Mucosa of descending colon (tissue), 3 donors: ENCODE data around the gene G6PC1. TPM values are rescaled to one million over a fixed set of nuclear protein-coding genes. Genes with fewer than 3 reads are reported as not detected.

Source experiments
- ATAC-seq: fragments of 200-7000 bp; cut with Tn5 transposase; one replicate; pipeline ENCODE4 v1.9.1; 2020; ENCODE audit warnings: mild to moderate bottlenecking, moderate library complexity
- DNase-seq, 3 donors: peaks; one replicate each; pipeline ENCODE4 v3.0.0-alpha.2; 2020
- H3K36me3 ChIP-seq: fragments of 200-600 bp; one replicate; pipeline ENCODE4 v1.8.0; 2021; ENCODE audit warnings: low read depth, mild to moderate bottlenecking
- H3K4me1 ChIP-seq: fragments of 200-600 bp; one replicate; pipeline ENCODE4 v1.8.0; 2021; ENCODE audit warnings: low read depth, mild to moderate bottlenecking
- H3K4me3 ChIP-seq: fragments of 200-600 bp; one replicate; pipeline ENCODE4 v1.8.0; 2021; ENCODE audit warnings: mild to moderate bottlenecking
- H3K9me3 ChIP-seq: fragments of 200-600 bp; one replicate; pipeline ENCODE4 v1.8.0; 2021; ENCODE audit warnings: mild to moderate bottlenecking
- intact Hi-C, 2 donors: fragments of 100-400 bp; cut with DNase I in 1 of 2; cut with micrococcal nuclease in 1 of 2; formaldehyde crosslinking; loops; one replicate each; pipeline versions ENCODE4 v1.11.0 to v1.11.1; 2022; cut with DNase I, micrococcal nuclease
- total RNA-seq, 3 donors: library from RNA; stranded (reverse); fragmentation: NEBNext Ultra II Directional in 2 of 3; extraction: Animal tissue kit (Norgen Biotek cat#: 25700) in 2 of 3; gene quantifications; one replicate each; pipeline versions ENCODE4 v1.2.1 to v1.2.4, GENCODE V29; 2021 to 2023
- TF ChIP-seq, protein P1 (sequence below): fragments of 200-600 bp; IDR thresholded peaks from one replicate; pipeline ENCODE4 v1.8.0; 2022; ENCODE audit warnings: antibody characterized with exemption, mild to moderate bottlenecking
- donor health status: DM: no; HTN: no; CAD: no; lungs with moderate emphysema.
- donor health status: DM: no; HTN: no; CAD: no.
- donor health status: DM: no; HTN: yes; CAD: no.

The G6PC1 gene
- total RNA-seq, 3 donors from 2014 or later: 0.67 TPM; not detected in 2

GRCh38 chr17:42946812-42947211 lies 46.2 kb downstream of the G6PC1 start:
- ATAC-seq (no peak), DNase-seq (no peak)
- TF ChIP-seq, protein P1, sequence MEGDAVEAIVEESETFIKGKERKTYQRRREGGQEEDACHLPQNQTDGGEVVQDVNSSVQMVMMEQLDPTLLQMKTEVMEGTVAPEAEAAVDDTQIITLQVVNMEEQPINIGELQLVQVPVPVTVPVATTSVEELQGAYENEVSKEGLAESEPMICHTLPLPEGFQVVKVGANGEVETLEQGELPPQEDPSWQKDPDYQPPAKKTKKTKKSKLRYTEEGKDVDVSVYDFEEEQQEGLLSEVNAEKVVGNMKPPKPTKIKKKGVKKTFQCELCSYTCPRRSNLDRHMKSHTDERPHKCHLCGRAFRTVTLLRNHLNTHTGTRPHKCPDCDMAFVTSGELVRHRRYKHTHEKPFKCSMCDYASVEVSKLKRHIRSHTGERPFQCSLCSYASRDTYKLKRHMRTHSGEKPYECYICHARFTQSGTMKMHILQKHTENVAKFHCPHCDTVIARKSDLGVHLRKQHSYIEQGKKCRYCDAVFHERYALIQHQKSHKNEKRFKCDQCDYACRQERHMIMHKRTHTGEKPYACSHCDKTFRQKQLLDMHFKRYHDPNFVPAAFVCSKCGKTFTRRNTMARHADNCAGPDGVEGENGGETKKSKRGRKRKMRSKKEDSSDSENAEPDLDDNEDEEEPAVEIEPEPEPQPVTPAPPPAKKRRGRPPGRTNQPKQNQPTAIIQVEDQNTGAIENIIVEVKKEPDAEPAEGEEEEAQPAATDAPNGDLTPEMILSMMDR: no peak
- no peak overlapping the region for H3K4me3 ChIP-seq
- no peaks in the 10 kb centered on the region for H3K36me3 ChIP-seq
- H3K4me1 ChIP-seq: no peaks in the 10 kb centered on the region
- intact Hi-C loops: no loop called here
- H3K9me3 ChIP-seq: no peaks in the 10 kb centered on the region

- DNase-seq (no peak), ATAC-seq (no peak)
- no peaks in the 10 kb centered on the region for H3K4me1 ChIP-seq
- no peak overlapping the region for H3K4me3 ChIP-seq
- H3K36me3 ChIP-seq: no peaks in the 10 kb centered on the region
- TF ChIP-seq, protein P1: no peak
- intact Hi-C loops: no loop called here
- H3K9me3 ChIP-seq: no peaks in the 10 kb centered on the region
Observed at GRCh38 chr17:42950044-42950783, 49.6 kb downstream of the G6PC1 start.

Other genes starting within 250 kb of the G6PC1 start
- 10 to 100 TPM in 1 of 3 donors, 1 to 10 TPM in 2; 1.8 to 24.9 (median 6.1) TPM for gene TUBG2, start 241.5 kb upstream of the G6PC1 start, total RNA-seq
- gene PLEKHH3, start 223.8 kb upstream of the G6PC1 start, total RNA-seq: 10 to 100 TPM in 2 of 3 donors, 1 to 10 TPM in 1; 4.3 to 27.5 (median 10.4) TPM
- 1 to 10 TPM in 2 of 3 donors, not detected in 1; 1.6 to 2.6 TPM for gene CCR10, start 219.0 kb upstream of the G6PC1 start, total RNA-seq
- 10 to 100 TPM in 1 of 3 donors, 1 to 10 TPM in 2; 1.4 to 37.4 (median 7.1) TPM for gene CNTNAP1, start 218.3 kb upstream of the G6PC1 start, total RNA-seq
- 10 to 100 TPM; 23.8 to 53.7 (median 31.7) TPM for gene EZH1, start 155.8 kb upstream of the G6PC1 start, total RNA-seq
- 10 to 100 TPM in 2 of 3 donors, 1 to 10 TPM in 1; 5.7 to 17.2 (median 10.3) TPM for gene RAMP2, start 139.6 kb upstream of the G6PC1 start, total RNA-seq
- 10 to 100 TPM; 45.6 to 85.6 (median 83.3) TPM for gene VPS25, start 127.3 kb upstream of the G6PC1 start, total RNA-seq
- gene WNK4, start 120.2 kb upstream of the G6PC1 start, total RNA-seq: 10 to 100 TPM; 17.5 to 55.8 (median 32.4) TPM
- gene COA3, start 102.1 kb upstream of the G6PC1 start, total RNA-seq: 100 to 1,000 TPM in 2 of 3 donors, 10 to 100 TPM in 1; 92.7 to 151 (median 148) TPM
- 1 to 10 TPM in 2 of 3 donors, under 1 TPM in 1; 0.79 to 3.3 (median 1.2) TPM for gene CNTD1, start 101.9 kb upstream of the G6PC1 start, total RNA-seq
- gene BECN1, start 76.5 kb upstream of the G6PC1 start, total RNA-seq: 100 to 1,000 TPM; 130 to 142 (median 137) TPM
- gene PSME3, start 67.4 kb upstream of the G6PC1 start, total RNA-seq: 100 to 1,000 TPM in 1 of 3 donors, 10 to 100 TPM in 2; 87.7 to 112 (median 91.8) TPM
- gene AOC2, start 56.2 kb upstream of the G6PC1 start, total RNA-seq: 1 to 10 TPM in 1 of 3 donors, under 1 TPM in 2; 0.92 to 2.1 (median 0.96) TPM
- 100 to 1,000 TPM in 1 of 3 donors, 10 to 100 TPM in 2; 10.6 to 175 (median 25.4) TPM for gene AOC3, start 49.6 kb upstream of the G6PC1 start, total RNA-seq
- 10 to 100 TPM; 25.9 to 30.7 (median 29.4) TPM for gene AARSD1, start 63.7 kb downstream of the G6PC1 start, total RNA-seq
- 1 to 10 TPM; 3.8 to 5.5 (median 4.4) TPM for gene PTGES3L, start 79.3 kb downstream of the G6PC1 start, total RNA-seq
- 10 to 100 TPM; 22.2 to 27.0 (median 26.2) TPM for gene RUNDC1, start 79.8 kb downstream of the G6PC1 start, total RNA-seq
- 100 to 1,000 TPM; 459 to 804 (median 648) TPM for gene RPL27, start 97.6 kb downstream of the G6PC1 start, total RNA-seq
- 10 to 100 TPM; 39.2 to 58.2 (median 39.3) TPM for gene IFI35, start 106.0 kb downstream of the G6PC1 start, total RNA-seq
- gene VAT1, start 121.6 kb downstream of the G6PC1 start, total RNA-seq: 100 to 1,000 TPM in 1 of 3 donors, 10 to 100 TPM in 2; 35.2 to 142 (median 48.7) TPM
- gene RND2, start 124.4 kb downstream of the G6PC1 start, total RNA-seq: 1 to 10 TPM in 1 of 3 donors, under 1 TPM in 2; 0.09 to 7.2 (median 0.51) TPM
- 10 to 100 TPM in 2 of 3 donors, 1 to 10 TPM in 1; 8.8 to 17.4 (median 10.3) TPM for gene BRCA1, start 224.6 kb downstream of the G6PC1 start, total RNA-seq